ENCODE results near the gene PDF. TPM values are rescaled to one million over a fixed set of nuclear protein-coding genes. Genes with fewer than 3 reads are reported as not detected.

PDF gene
- total and polyA plus RNA-seq, 2 of the 13 experiments (the other 11 are each of a cell fraction or from before 2014, with no cell fraction given) = 12.4 to 48.8 TPM

- TF ChIP-seq POGK (CRISPR knock-in tag; conservative IDR thresholded peaks at IDR 0.05) = no peak
- TF ChIP-seq ZNF296 (CRISPR knock-in tag; conservative IDR thresholded peaks at IDR 0.05) = no peak
- peak; percentile 18; the same call in 1 of the 2 replicates for TF ChIP-seq ZNF441 (CRISPR knock-in tag; IDR thresholded peaks at IDR 0.05; ENCODE audit: borderline replicate concordance)
- 0 out of 2 replicates have a peak, but pooled peaks have one; percentile 21 for TF ChIP-seq ELF4 (CRISPR knock-in tag; IDR thresholded peaks at IDR 0.05; ENCODE audit: borderline replicate concordance)
- 0 out of 2 replicates have a peak, but pooled peaks have one; percentile 16 for TF ChIP-seq GZF1 (CRISPR knock-in tag; IDR thresholded peaks at IDR 0.05)
- TF ChIP-seq ZKSCAN8 (CRISPR knock-in tag; IDR thresholded peaks at IDR 0.05; ENCODE audit: borderline replicate concordance) = 0 out of 2 replicates have a peak, but pooled peaks have one; percentile 1
- no peak for TF ChIP-seq ATF1 (CRISPR knock-in tag; IDR thresholded peaks at IDR 0.05)
- TF ChIP-seq DPF2 (CRISPR knock-in tag; IDR thresholded peaks at IDR 0.05; ENCODE audit: borderline replicate concordance, low read depth) = no peak
- TF ChIP-seq ZNF101 (CRISPR knock-in tag; IDR thresholded peaks at IDR 0.05; ENCODE audit: borderline replicate concordance, low read depth) = 0 out of 2 replicates have a peak, but pooled peaks have one; percentile 12
Observed at GRCh38 chr16:69338557-69339288, 8.3 kb upstream of the PDF start (continued).

- ChIA-PET POLR2A (interaction anchor here (0.6 to 0.9 kb wide), 2 partner anchors 8 to 61 kb away, joined by 3 read pairs; no protein-coding TSS in a partner anchor), CTCF (ENCODE audit: low intra/inter-chr PET ratio, low total read pairs) (no interaction called here)
- FAIRE-seq (no peak), ATAC-seq (no peak), DNase-seq (ENCODE audit: low spot score) (no peak)
- WGBS (ENCODE audit: low lambda C conversion rate) = 99% methylated on average over 9 of the region's 9 CpGs
- Histone ChIP-seq H3K4me2 (ENCODE audit: low read depth, low read length) (no peak overlapping the region), H2AFZ (ENCODE audit: low read length) (no peak overlapping the region), H4K20me1 (ENCODE audit: insufficient read depth, low read length) (no peaks in the 10 kb centered on the region), H3K9ac (ENCODE audit: insufficient read depth, low read depth, low read length) (no peak overlapping the region), H3K9me3 (ENCODE audit: low read length) (no peaks in the 10 kb centered on the region), H3K4me3 (replicated peaks in 1 of 3; ENCODE audit: insufficient read depth in 1 of 3, low read depth in 2 of 3, low read length in 3 of 3) (no peak overlapping the region), H3K27ac (ENCODE audit: extremely low read length, insufficient read depth, low read length) (no peak overlapping the region), H3K36me3 (replicated peaks in 1 of 2; ENCODE audit: control insufficient read depth in 1 of 2, insufficient read depth in 2 of 2, low read length in 2 of 2) (peaks cover 21 to 43% of the 10 kb centered on the region in 2 experiments), H3K4me1 (ENCODE audit: insufficient read depth, low read length) (peaks cover 29% of the 10 kb centered on the region), H3K27me3 (ENCODE audit: control insufficient read depth in 1 of 2, insufficient read depth in 2 of 2, low read length in 2 of 2) (no peaks in the 10 kb centered on the region; a peak in 1 of 5 replicates), H3K79me2 (ENCODE audit: insufficient read depth, low read length) (peaks cover 34% of the 10 kb centered on the region)
- TF ChIP-seq ZNF460 (CRISPR knock-in tag; IDR thresholded peaks at IDR 0.05; ENCODE audit: borderline replicate concordance) = no peak
- TF ChIP-seq AGO2 (optimal IDR thresholded peaks at IDR 0.05; ENCODE audit: low read depth, low read length) = peak; percentile 58
- no TSS peak for BruUV-seq (replicated peaks)
- in situ Hi-C loops (cut with HindIII; ENCODE audit: extremely low pct_ligation_motif_present, low pct_unique_long_range_greater_than_20kb) = no loop called here
- intact Hi-C loops (cut with micrococcal nuclease; ENCODE audit: unreplicated experiment) = no loop called here
Observed at GRCh38 chr16:69334696-69335095, 4.3 kb upstream of the PDF start.
